ENCODE results near the gene PLCD1. TPM values are rescaled to one million over a fixed set of nuclear protein-coding genes. Genes with fewer than 3 reads are reported as not detected.
"Not testable (repeated sequence)": the region's sequence is repeated elsewhere in the genome, so short reads cannot be mapped to it uniquely, and the experiment has no call there.

Gene PLCD1
- total and polyA plus RNA-seq, 2 donors (not counting 1 experiment from before 2014, with no cell fraction given), result 8.2 to 47.2 TPM

GRCh38 chr3:37973246-37974054, 56.0 kb downstream of the PLCD1 start:
- Histone ChIP-seq H3K4me2 (ENCODE audit: extremely low read depth, insufficient read depth, low read length) (no peak overlapping the region), H2AFZ (ENCODE audit: low read length) (no peak overlapping the region), H3K4me3 (replicated peaks in 1 of 4; ENCODE audit: control extremely low read depth in 1 of 4, insufficient read depth in 1 of 4, low read depth in 3 of 4, low read length in 4 of 4) (no peak overlapping the region), H3K36me3 (ENCODE audit: control insufficient read depth, insufficient read depth, low read length) (peaks cover 16% of the 10 kb centered on the region), H3K9me3 (ENCODE audit: control insufficient read depth, insufficient read depth, low read depth, low read length) (no peaks in the 10 kb centered on the region), H3K79me2 (ENCODE audit: control insufficient read depth, insufficient read depth, low read length) (no peaks in the 10 kb centered on the region), H3K27me3 (ENCODE audit: control insufficient read depth, insufficient read depth, low read length) (no peaks in the 10 kb centered on the region), H4K20me1 (ENCODE audit: control insufficient read depth, extremely low read depth, insufficient read depth, low read length) (no peaks in the 10 kb centered on the region), H3K9ac (ENCODE audit: insufficient read depth, low read length) (no peak overlapping the region), H3K27ac (ENCODE audit: insufficient read depth, low read length) (no peak overlapping the region), H3K4me1 (ENCODE audit: control insufficient read depth, extremely low read depth, insufficient read depth, low read length) (no peaks in the 10 kb centered on the region)
- no peak for DNase-seq (ENCODE audit: low read depth in 2 of 2)
- no peak for TF ChIP-seq CTCF (conservative IDR thresholded peaks at IDR 0.05 in 1 of 2, IDR thresholded peaks at IDR 0.05 in 1 of 2; ENCODE audit: low read depth in 1 of 2, low read length in 2 of 2)
- TF ChIP-seq EZH2 (IDR thresholded peaks at IDR 0.05; ENCODE audit: low read length, missing control alignments), result no peak

- H3K4me2 ChIP-seq (ENCODE audit: extremely low read depth, insufficient read depth, low read length); H3K4me1 ChIP-seq (ENCODE audit: control insufficient read depth, extremely low read depth, insufficient read depth, low read length); H3K27ac ChIP-seq (ENCODE audit: insufficient read depth, low read length); H2AFZ ChIP-seq (ENCODE audit: low read length); H3K4me3 ChIP-seq (replicated peaks in 1 of 4; ENCODE audit: control extremely low read depth in 1 of 4, insufficient read depth in 1 of 4, low read depth in 3 of 4, low read length in 4 of 4); H4K20me1 ChIP-seq (ENCODE audit: control insufficient read depth, extremely low read depth, insufficient read depth, low read length); DNase-seq (ENCODE audit: low read depth in 2 of 2); H3K79me2 ChIP-seq (ENCODE audit: control insufficient read depth, insufficient read depth, low read length); H3K9ac ChIP-seq (ENCODE audit: insufficient read depth, low read length); H3K27me3 ChIP-seq (ENCODE audit: control insufficient read depth, insufficient read depth, low read length); H3K9me3 ChIP-seq (ENCODE audit: control insufficient read depth, insufficient read depth, low read depth, low read length): not testable (repeated sequence)
- H3K36me3 ChIP-seq (ENCODE audit: control insufficient read depth, insufficient read depth, low read length), result peaks cover 16% of the 10 kb centered on the region
These were observed 57.4 kb downstream of the PLCD1 start for GRCh38 chr3:37972056-37972455.

GRCh38 chr3:37971467-37971866, 58.0 kb downstream of the PLCD1 start:
- no peak for DNase-seq (ENCODE audit: low read depth in 2 of 2)
- Histone ChIP-seq H3K4me2 (ENCODE audit: extremely low read depth, insufficient read depth, low read length) (no peak overlapping the region), H3K27me3 (ENCODE audit: control insufficient read depth, insufficient read depth, low read length) (no peaks in the 10 kb centered on the region), H3K9ac (ENCODE audit: insufficient read depth, low read length) (no peak overlapping the region), H3K4me3 (replicated peaks in 1 of 4; ENCODE audit: control extremely low read depth in 1 of 4, insufficient read depth in 1 of 4, low read depth in 3 of 4, low read length in 4 of 4) (no peak overlapping the region), H3K36me3 (ENCODE audit: control insufficient read depth, insufficient read depth, low read length) (peaks cover 12% of the 10 kb centered on the region), H3K79me2 (ENCODE audit: control insufficient read depth, insufficient read depth, low read length) (no peaks in the 10 kb centered on the region), H3K9me3 (ENCODE audit: control insufficient read depth, insufficient read depth, low read depth, low read length) (no peaks in the 10 kb centered on the region), H2AFZ (ENCODE audit: low read length) (no peak overlapping the region), H3K27ac (ENCODE audit: insufficient read depth, low read length) (no peak overlapping the region), H4K20me1 (ENCODE audit: control insufficient read depth, extremely low read depth, insufficient read depth, low read length) (no peaks in the 10 kb centered on the region), H3K4me1 (ENCODE audit: control insufficient read depth, extremely low read depth, insufficient read depth, low read length) (no peaks in the 10 kb centered on the region)
- TF ChIP-seq EZH2 (IDR thresholded peaks at IDR 0.05; ENCODE audit: low read length, missing control alignments) (no peak), CTCF (conservative IDR thresholded peaks at IDR 0.05 in 1 of 2, IDR thresholded peaks at IDR 0.05 in 1 of 2; ENCODE audit: low read depth in 1 of 2, low read length in 2 of 2) (no peak)
